Transverse colon (tissue), 4 donors: ENCODE results near the gene NAALADL2. TPM values are rescaled to one million over a fixed set of nuclear protein-coding genes. Genes with fewer than 3 reads are reported as not detected.

Experiments
- DNase-seq: peaks from one replicate; pipeline ENCODE4 v3.0.0-alpha.2; 2019
- H3K27ac ChIP-seq, 4 donors: fragments of 200-600 bp; sonication (generic); 2 replicates each; pipeline ENCODE4 v1.5.1; 2016 to 2018; ENCODE audit warnings: inconsistent platforms in 4 of 4
- H3K27me3 ChIP-seq: fragments of 200-600 bp; sonication (generic); 2 replicates; pipeline ENCODE4 v1.5.1; 2017; ENCODE audit warnings: inconsistent platforms
- H3K36me3 ChIP-seq, 4 donors: fragments of 200-600 bp; sonication (generic); 2 replicates each; pipeline ENCODE4 v1.5.1; 2017 to 2019; ENCODE audit warnings: inconsistent platforms in 4 of 4
- H3K4me1 ChIP-seq, 4 donors: fragments of 200-600 bp; sonication (generic); 2 replicates each; pipeline ENCODE4 v1.5.1; 2017 to 2020; ENCODE audit warnings: inconsistent platforms in 4 of 4
- H3K4me3 ChIP-seq, 4 donors: fragments of 200-600 bp; sonication (generic); 1 replicate in 1 of 4; 2 replicates in 3 of 4; pipeline versions ENCODE4 v1.5.1 to v1.6.1; 2017 to 2019; ENCODE audit warnings: inconsistent platforms in 4 of 4
- H3K9me3 ChIP-seq, 2 donors: fragments of 200-600 bp; sonication (generic); 2 replicates each; pipeline ENCODE4 v1.5.1; 2017 to 2019; ENCODE audit warnings: inconsistent platforms in 2 of 2
- CTCF ChIP-seq, 5 experiments: fragments of 200-600 bp in 3 of 5; fragments of 450-650 bp in 2 of 5; sonication (generic) in 3 of 5; IDR thresholded peaks; 1 replicate in 2 of 5; 2 replicates in 3 of 5; pipeline ENCODE4 v1.5.1; 2016 to 2017; ENCODE audit warnings: antibody characterized with exemption in 5 of 5, inconsistent platforms in 3 of 5, mild to moderate bottlenecking in 2 of 5, moderate library complexity in 1 of 5
- EP300 ChIP-seq: sonication (generic); formaldehyde crosslinking; IDR thresholded peaks from one replicate; pipeline ENCODE4 v1.6.1; 2017; ENCODE audit warnings: antibody characterized with exemption, low read depth
- POLR2A ChIP-seq: fragments of 450-650 bp; IDR thresholded peaks from one replicate; pipeline ENCODE4 v1.6.1; 2016; ENCODE audit warnings: antibody characterized with exemption, mild to moderate bottlenecking, moderate library complexity
- POLR2AphosphoS5 ChIP-seq, 3 donors: sonication (generic); formaldehyde crosslinking; IDR thresholded peaks; one replicate each; pipeline ENCODE4 v1.6.1; 2016; ENCODE audit warnings: antibody characterized with exemption in 3 of 3
- WGBS, 2 donors: methylation state at CpG; one replicate each; pipeline ENCODE4 v1.1.5; 2018; ENCODE audit warnings: low coverage in 1 of 2; 5-methylcytosine and 5-hydroxymethylcytosine counted together
- in situ Hi-C, 4 donors: fragments of 200-750 bp; cut with MboI; loops; one replicate each; pipeline versions ENCODE4 v1.15.0 to v1.15.1; 2017; ENCODE audit warnings: low sequenced_read_pairs in 3 of 4, low pct_ligation_motif_present in 1 of 4, low pct_unique_long_range_greater_than_20kb in 1 of 4
- intact Hi-C: fragments of 100-400 bp; cut with DNase I; formaldehyde crosslinking; loops from one replicate; pipeline ENCODE4 v1.15.1; 2023; ENCODE audit warnings: low total_unique reads
- total RNA-seq, 4 donors: library from RNA; depleted of rRNA; stranded (reverse); fragments of >200 nt; gene quantifications; one replicate each; pipeline ENCODE4 v1.1.0, GENCODE V29; 2016

Gene NAALADL2
- total RNA-seq, 4 donors from 2014 or later = 10.1 to 22.7 (median 15.1) TPM

GRCh38 chr3:174931473-174932353 lies 72.6 kb downstream of the NAALADL2 start:
- no peak for DNase-seq
- in situ Hi-C loops = no loop called here
- no peak for TF ChIP-seq POLR2A
- no peak for TF ChIP-seq CTCF (IDR thresholded peaks at IDR 0.05)
- TF ChIP-seq POLR2AphosphoS5 (IDR thresholded peaks at IDR 0.05) = no peak
- TF ChIP-seq EP300 = no peak
- intact Hi-C loops = no loop called here
- Histone ChIP-seq H3K36me3 (no peaks in the 10 kb centered on the region), H3K27ac (no peak overlapping the region), H3K4me3 (no peak overlapping the region), H3K9me3 (no peaks in the 10 kb centered on the region), H3K4me1 (no peaks in the 10 kb centered on the region), H3K27me3 (no peaks in the 10 kb centered on the region)
- 41 to 73% methylated on average over 2 of the region's 2 CpGs for WGBS, 2 donors

- in situ Hi-C loops (no loop called here), intact Hi-C loops (no loop called here)
Observed at GRCh38 chr3:174936590-174936989, 77.5 kb downstream of the NAALADL2 start.

GRCh38 chr3:174937478-174937877 lies 78.3 kb downstream of the NAALADL2 start:
- no peaks in the 10 kb centered on the region for H3K36me3 ChIP-seq
- H3K27me3 ChIP-seq = no peaks in the 10 kb centered on the region
- in situ Hi-C loops = no loop called here
- H3K4me3 ChIP-seq = no peak overlapping the region
- no peak overlapping the region for H3K27ac ChIP-seq
- DNase-seq = no peak
- intact Hi-C loops = no loop called here
- no peaks in the 10 kb centered on the region for H3K4me1 ChIP-seq
- H3K9me3 ChIP-seq = peaks cover 0 to 12% of the 10 kb centered on the region in 2 donors
- no peak for TF ChIP-seq CTCF (IDR thresholded peaks at IDR 0.05)
- no peak for TF ChIP-seq POLR2A
- TF ChIP-seq POLR2AphosphoS5 (IDR thresholded peaks at IDR 0.05) = no peak
- no peak for TF ChIP-seq EP300

More at GRCh38 chr3:174936590-174936989, 77.5 kb downstream of the NAALADL2 start:
- H3K27me3 ChIP-seq = no peaks in the 10 kb centered on the region
- no peaks in the 10 kb centered on the region for H3K36me3 ChIP-seq
- H3K27ac ChIP-seq = no peak overlapping the region
- peaks cover 0 to 9% of the 10 kb centered on the region in 2 donors for H3K9me3 ChIP-seq
- H3K4me3 ChIP-seq = no peak overlapping the region
- no peak for TF ChIP-seq EP300
- no peak for TF ChIP-seq POLR2A
- no peak for TF ChIP-seq CTCF (IDR thresholded peaks at IDR 0.05)
- TF ChIP-seq POLR2AphosphoS5 (IDR thresholded peaks at IDR 0.05) = no peak
- H3K4me1 ChIP-seq = no peaks in the 10 kb centered on the region
- 55 to 71% methylated on average over 4 of the region's 4 CpGs for WGBS, 2 donors
- no peak for DNase-seq

- H3K27ac ChIP-seq = no peak overlapping the region
- H3K4me1 ChIP-seq = no peaks in the 10 kb centered on the region
- intact Hi-C loops = no loop called here
- in situ Hi-C loops = no loop called here
- H3K9me3 ChIP-seq = peaks cover 0 to 12% of the 10 kb centered on the region in 2 donors
- 65 to 85% methylated on average over 4 of the region's 4 CpGs for WGBS, 2 donors
- DNase-seq = no peak
- no peak overlapping the region for H3K4me3 ChIP-seq
- TF ChIP-seq EP300 (no peak), POLR2AphosphoS5 (IDR thresholded peaks at IDR 0.05) (no peak), POLR2A (no peak), CTCF (IDR thresholded peaks at IDR 0.05) (no peak)
- no peaks in the 10 kb centered on the region for H3K36me3 ChIP-seq
- H3K27me3 ChIP-seq = no peaks in the 10 kb centered on the region
Observed at GRCh38 chr3:174938102-174938501, 79.0 kb downstream of the NAALADL2 start.
